ENCODE results near the gene MSRB1.

DNA sequence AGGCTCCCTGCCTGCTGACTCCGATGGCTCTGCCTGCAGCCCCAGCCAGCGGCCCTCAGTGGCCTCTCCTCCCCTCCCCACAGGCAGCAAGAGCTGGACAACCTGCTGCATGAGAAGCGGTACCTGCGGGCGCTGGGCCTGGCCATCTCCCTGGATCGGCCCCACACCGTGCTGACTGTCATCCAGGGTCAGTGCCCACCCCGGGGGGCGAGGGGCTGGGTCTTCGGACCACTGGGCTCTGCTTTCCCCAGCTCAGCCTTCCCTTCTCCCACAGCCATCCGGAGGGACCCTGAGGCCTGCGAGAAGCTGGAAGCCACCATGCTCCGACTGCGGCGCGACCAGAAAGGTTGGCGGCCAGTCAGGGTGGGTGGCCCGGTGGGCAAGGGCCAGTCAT, 34.9 kb upstream of the MSRB1 start:
- TF ChIP-seq TCF7 (CRISPR knock-in tag; IDR thresholded peaks at IDR 0.05; ENCODE audit: low read depth) (no peak), NR3C1 (CRISPR knock-in tag; conservative IDR thresholded peaks at IDR 0.05; ENCODE audit: low read depth) (no peak)

Measured in WTC11 (cell line).